Frontal cortex (tissue), 4 donors: Measurements from ENCODE around the gene STK39. TPM values are rescaled to one million over a fixed set of nuclear protein-coding genes. Genes with fewer than 3 reads are reported as not detected.

ENCODE experiments used
- DNase-seq, 2 donors: peaks; one replicate each; pipeline ENCODE4 v3.0.0; 2012; ENCODE audit warnings: low spot score in 2 of 2
- FAIRE-seq: peaks from 2 replicates; lab custom pipeline; 2012; peaks lifted over from hg19 to GRCh38; lab: Jason Lieb, UNC
- total RNA-seq: library from RNA; depleted of rRNA; stranded (reverse); fragments of >200 nt; gene quantifications from one replicate; pipeline ENCODE4 v1.2.3, GENCODE V29; 2014
- donor health status: control.
- donor health status: control.
- donor health status: control.

The STK39 gene
- total RNA-seq, 1 donor from 2014 or later: 46.1 TPM

- FAIRE-seq: no peak
- no peak for DNase-seq
Observed at GRCh38 chr2:168212167-168212566, 35.2 kb downstream of the STK39 start.

GRCh38 chr2:168211664-168212163 lies 35.7 kb downstream of the STK39 start:
- FAIRE-seq: no peak
- no peak for DNase-seq

GRCh38 chr2:168210895-168211570 lies 36.4 kb downstream of the STK39 start:
- DNase-seq (no peak), FAIRE-seq (no peak)

GRCh38 chr2:168210216-168210894 lies 37.0 kb downstream of the STK39 start:
- DNase-seq (no peak), FAIRE-seq (no peak)

GRCh38 chr2:168208652-168209051 lies 38.7 kb downstream of the STK39 start:
- no peak for DNase-seq
- no peak for FAIRE-seq

GRCh38 chr2:168207851-168208250 lies 39.5 kb downstream of the STK39 start:
- FAIRE-seq (no peak), DNase-seq (no peak)

- DNase-seq: no peak
Observed at GRCh38 chr2:168203762-168204693, 43.4 kb downstream of the STK39 start.

GRCh38 chr2:168201584-168202116 lies 45.7 kb downstream of the STK39 start:
- FAIRE-seq (no peak), DNase-seq (no peak)

More at GRCh38 chr2:168203762-168204693, 43.4 kb downstream of the STK39 start:
- FAIRE-seq: no peak

- no peak for DNase-seq
- no peak for FAIRE-seq
Observed at GRCh38 chr2:168200930-168201583, 46.3 kb downstream of the STK39 start.

- no peak for DNase-seq
- FAIRE-seq: no peak
Observed at GRCh38 chr2:168198476-168199207, 48.8 kb downstream of the STK39 start.

- DNase-seq (no peak), FAIRE-seq (no peak)
Observed at GRCh38 chr2:168196764-168197180, 50.6 kb downstream of the STK39 start.

GRCh38 chr2:168194784-168195522 lies 52.4 kb downstream of the STK39 start:
- FAIRE-seq (no peak), DNase-seq (no peak)

GRCh38 chr2:168192839-168193616 lies 54.4 kb downstream of the STK39 start:
- DNase-seq: no peak
- FAIRE-seq: no peak

GRCh38 chr2:168191955-168192785 lies 55.2 kb downstream of the STK39 start:
- DNase-seq: no peak
- no peak for FAIRE-seq

- FAIRE-seq (no peak), DNase-seq (no peak)
Observed at GRCh38 chr2:168190590-168191336, 56.6 kb downstream of the STK39 start.
